Superior temporal gyrus (tissue), 1 donor: ENCODE results near the gene LORICRIN.
A peak's percentile ranks its signal among the peaks of the same experiment; 100 is the strongest.
"Not testable (repeated sequence)": the region's sequence is repeated elsewhere in the genome, so short reads cannot be mapped to it uniquely, and the experiment has no call there.

Experiments used
- DNase-seq: peaks from one replicate; pipeline ENCODE4 v3.0.0-alpha.2; 2016; ENCODE audit errors: extremely low spot score

The LORICRIN gene, protein sequence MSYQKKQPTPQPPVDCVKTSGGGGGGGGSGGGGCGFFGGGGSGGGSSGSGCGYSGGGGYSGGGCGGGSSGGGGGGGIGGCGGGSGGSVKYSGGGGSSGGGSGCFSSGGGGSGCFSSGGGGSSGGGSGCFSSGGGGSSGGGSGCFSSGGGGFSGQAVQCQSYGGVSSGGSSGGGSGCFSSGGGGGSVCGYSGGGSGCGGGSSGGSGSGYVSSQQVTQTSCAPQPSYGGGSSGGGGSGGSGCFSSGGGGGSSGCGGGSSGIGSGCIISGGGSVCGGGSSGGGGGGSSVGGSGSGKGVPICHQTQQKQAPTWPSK

DNA sequence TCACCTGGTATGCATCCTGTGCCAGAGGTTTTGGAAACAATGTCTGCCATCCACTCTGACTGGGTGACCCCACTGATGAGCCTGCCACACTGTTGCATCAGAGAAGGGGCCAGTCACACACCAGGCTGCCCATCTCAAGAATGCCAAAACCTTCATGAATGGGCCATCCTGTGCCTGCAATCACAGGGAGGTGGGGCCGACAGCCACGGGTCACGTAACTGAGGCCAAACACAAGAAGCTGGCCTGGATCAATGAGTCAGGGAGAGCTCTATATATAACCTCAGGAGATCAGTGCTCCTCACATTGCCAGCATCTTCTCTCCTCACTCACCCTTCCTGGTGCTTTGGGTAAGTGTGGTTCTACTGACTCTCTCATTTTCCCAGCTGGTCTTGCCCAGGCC is at the start of gene LORICRIN:
Gene LORICRIN, plus strand, starts transcription at position 301 of the 400 bp plus-strand sequence. CDS start 1,263 bp downstream, outside the sequence.
- DNase-seq: no peak

DNA sequence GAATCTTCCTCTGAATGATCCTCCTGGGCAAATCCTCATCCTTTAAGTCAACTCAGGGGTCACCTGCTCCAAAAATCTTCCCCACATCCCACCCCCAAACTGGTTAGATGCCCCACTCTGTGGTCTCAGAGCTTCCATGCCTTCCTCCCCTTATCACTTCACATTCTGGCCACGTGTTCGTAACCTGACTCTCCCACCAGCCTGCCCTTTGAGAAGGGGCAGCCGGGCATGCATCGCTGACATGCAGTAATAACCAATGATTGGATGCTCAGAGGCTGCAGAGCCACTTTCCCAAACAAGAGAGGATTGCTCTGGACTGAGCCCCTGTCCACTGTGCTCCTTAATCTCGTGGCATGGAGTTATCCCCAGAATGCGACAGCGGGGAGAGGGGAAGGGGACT is 49.3 kb upstream of the LORICRIN start:
- DNase-seq: no peak

DNA sequence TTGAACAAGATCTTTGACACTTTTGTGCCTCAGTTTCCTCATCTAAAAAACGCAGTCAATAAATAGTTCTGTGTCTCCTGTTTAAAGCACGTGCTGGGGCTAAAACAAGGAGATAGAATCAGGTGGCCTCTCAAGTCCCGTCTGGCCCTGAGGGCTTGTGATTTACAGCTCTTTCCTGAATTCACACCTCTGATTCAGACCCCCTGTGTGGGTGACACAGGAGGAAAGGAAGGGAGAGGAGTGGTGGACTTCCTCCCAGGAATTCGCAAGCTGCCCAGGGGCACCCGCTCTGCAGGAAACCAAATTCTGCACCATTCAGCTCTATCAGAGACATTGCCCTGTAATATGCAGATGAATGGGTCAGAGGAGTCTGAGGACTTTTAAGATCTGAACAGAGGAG is 47.3 kb upstream of the LORICRIN start:
- no peak for DNase-seq

DNA sequence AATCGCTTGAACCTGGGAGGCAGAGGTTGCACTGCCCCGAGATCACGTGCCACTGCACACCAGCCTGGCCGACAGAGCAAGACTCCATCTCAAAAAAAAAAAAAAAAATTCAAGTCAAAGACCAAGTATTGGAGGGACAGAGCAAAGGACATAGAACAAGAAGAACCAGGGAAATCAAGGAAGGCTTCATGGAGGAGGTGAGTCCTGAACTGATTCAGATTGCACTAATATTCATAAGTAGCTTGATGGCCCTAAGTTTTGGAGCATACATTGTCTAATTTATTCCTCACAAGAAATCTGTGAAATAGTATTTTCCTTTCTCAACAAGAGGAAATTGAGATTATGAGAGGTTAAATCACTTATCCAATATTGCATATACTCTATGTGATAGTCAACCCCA is 46.0 kb upstream of the LORICRIN start:
- no peak for DNase-seq

DNA sequence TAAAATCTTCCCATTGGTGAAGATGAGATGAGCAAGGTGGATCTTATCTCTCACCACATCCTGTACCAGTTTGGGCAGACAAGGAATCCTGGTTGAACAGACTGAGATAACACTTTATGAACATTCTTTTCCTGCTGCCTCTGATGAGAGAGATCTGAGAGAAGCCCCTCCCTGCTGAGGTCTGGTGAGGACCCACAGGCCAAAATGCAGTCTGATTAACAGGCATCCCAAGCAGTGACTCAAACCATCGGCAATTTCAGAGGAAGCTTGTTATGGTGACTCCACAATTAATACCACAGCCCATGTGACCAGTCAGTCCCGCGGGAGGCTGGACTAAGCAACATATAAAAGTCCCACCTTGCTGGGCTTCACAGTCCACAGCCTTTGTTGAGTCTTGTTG is 42.3 kb upstream of the LORICRIN start, which contains the start of gene PRR9:
Gene PRR9, plus strand, starts transcription at position 373 of the 400 bp plus-strand sequence. CDS start 561 bp downstream, outside the sequence.
- no peak for DNase-seq

DNA sequence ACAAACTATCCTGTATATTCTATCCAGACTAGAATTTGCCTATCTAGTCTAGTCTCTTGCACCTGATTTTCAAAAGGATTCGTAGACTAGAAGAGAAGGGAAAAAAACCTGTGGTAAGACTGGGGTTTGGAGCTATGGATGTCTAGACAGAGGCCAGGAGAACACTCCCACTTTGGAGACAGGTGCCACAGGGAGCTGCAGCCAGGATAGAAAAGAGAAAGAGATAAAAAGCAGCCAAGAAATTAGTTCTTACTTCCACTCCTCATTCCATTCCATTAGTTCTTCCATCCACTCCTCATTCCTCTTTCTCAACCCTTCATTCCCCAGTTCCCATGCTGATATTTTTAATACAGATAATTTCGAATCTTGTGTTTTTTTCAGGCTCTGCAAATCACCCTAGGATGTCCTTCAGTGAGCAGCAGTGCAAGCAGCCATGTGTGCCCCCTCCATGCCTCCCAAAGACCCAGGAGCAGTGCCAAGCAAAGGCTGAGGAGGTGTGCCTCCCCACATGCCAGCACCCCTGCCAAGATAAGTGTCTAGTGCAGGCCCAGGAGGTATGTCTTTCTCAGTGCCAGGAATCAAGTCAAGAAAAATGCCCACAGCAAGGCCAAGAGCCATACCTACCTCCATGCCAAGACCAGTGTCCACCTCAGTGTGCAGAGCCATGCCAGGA is 41.6 kb upstream of the LORICRIN start:
- DNase-seq: no peak

DNA sequence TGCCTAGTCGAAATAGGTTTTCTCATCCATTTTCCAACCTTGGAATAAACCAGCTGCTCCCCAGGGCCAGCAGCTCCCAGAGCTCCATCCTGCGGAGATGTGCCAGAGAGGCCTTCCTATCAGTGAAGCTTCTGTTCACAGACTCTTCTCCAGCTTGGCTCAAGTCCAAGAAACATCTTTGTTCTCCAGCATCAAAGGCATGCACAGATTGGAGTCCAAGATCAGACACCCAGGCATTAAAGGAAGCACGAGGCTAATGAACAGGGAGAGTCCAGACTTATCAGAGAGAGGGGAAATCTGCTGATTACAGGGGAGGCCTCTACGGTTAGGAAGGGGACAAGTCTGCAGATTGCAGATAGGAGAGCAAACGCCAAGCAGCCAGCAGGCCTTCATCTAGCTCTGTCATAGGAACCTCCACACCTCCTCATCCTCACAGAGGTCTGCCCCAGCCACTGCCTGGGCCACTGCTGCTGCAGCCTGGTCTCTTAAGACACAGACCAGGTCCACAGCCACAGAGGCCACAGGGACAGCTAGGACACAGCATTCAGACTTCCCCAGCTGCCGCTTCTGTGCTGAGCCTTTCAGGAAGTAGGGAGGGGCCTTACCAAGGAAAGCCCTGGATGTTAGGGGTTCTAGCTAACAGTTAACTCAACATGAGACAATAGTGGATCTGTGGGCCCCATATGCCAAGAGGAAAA is 38.7 kb upstream of the LORICRIN start:
- peak; percentile 81 for DNase-seq

DNA sequence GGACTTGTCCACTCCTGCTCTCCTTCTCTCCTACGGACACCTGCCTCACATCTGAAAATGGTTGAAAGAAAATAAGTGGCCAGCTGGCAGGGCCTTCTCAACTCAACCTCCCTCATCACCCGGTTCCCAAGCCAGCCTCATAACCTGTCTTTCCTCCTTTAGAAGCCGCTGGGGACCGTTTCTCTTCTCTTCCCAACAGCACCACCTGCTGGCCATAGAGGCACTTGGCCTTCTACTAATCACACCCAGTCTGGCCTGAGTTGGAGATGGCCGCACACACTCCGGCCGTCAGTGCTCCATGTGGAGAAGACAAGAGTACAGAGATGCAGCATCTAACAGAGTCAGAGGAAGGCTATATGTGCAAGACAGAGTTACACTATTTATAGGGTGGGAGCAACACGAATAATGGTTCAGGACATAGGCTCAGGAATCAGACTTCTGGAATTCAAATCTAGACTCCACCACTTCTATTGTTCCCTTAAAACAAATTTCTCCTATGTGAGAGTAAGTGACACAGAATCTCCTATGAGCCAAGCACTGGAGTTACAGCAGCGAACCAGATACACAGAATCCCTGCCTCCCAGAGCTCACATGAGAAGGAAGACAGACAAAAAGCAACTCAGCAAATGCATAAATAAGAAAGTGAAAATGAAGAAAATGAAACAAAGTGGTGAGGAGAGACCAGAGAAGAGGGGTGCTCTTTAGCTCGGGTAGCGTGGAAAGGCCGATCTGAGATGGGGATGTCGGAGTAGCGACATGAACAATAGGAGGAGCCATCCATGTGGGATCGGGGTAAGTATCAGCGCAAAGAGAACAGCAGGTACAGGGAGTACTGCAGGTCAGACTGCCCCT is 36.2 kb upstream of the LORICRIN start:
- DNase-seq: peak; percentile 76

DNA sequence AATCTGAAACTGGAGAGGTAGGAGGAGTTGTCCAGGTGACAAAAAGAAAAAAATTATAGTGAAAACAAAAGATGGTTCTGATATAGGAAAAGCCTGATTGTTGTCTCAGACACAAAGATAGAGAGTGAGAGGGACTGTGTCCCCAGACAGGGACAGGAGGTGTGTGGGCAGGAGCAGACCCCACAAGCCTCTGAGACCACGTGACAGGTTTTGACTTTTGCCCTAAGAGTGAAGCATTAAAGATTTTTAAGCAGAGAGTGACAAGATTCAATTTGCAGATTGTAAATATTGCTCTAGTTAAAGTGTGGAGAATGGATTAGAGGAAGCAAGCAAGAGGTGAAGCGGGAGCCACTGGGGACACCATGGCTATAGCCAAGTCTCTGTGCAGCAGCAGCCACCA is 31.7 kb upstream of the LORICRIN start:
- no peak for DNase-seq

DNA sequence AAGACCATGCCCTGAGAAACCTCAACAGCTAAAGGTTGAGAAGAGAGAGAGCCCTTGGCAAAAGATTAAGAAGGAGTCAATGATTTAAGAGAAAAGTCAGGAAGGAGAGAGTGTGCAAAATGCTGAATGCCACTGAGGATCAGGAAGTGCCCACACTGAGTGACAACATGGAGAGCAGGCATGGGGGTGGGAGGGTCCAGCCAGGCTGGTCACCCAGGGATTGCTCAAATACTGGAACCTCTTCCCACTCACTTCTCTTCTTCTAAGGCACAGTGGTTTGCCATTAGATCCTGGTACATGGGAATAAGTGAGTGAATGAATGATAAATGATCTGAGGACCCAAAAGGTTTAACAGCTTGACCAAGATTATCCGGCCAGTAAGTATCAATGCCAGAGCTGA is 31.0 kb upstream of the LORICRIN start:
- no peak for DNase-seq

DNA sequence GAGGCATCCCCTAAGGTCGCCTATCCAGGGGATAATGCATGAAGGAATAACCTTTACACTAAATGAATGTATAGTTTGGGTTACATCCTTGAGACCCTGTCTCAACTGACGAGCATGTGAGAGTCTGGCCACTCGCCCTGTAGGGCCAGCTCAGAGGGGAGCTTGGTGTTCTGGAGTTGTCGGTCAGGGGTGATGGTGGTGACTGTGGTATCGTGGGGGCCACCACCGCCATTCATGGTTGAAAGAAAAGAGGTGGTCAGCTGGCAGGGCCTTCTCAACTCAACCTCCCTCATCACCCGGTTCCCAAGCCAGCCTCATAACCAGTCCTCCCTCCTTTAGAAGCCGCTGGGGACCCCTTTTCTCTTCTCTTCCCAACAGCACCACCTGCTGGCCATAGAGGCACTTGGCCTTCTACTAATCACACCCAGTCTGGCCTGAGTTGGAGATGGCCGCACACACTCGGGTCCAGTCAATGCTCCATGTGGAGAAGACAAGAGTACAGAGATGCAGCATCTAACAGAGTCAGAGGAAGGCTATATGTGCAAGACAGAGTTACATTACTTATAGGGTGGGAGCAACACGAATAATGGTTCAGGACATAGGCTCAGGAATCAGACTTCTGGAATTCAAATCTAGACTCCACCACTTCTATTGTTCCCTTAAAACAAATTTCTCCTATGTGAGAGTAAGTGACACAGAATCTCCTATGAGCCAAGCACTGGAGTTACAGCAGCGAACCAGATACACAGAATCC is 30.2 kb upstream of the LORICRIN start:
- not testable (repeated sequence) for DNase-seq

DNA sequence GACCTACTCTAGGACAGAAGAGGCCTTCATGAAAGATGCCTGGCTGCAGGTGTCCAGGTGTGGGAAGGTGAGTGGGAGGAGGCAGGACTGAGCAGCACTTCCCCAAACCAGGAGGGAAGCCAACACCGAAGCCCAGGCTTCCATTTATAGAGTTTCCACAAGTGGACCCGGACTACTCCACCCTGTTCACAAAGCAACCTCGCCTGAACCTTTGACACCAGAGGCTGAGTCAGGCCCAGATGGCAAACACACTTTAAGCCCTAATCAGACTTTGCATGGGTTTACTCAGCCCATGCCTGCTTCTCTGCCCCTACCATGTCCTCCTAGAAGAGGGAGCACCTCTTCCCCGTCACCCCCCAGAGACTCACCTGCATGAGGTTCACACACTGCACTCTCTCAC is 28.1 kb upstream of the LORICRIN start:
- no peak for DNase-seq

DNA sequence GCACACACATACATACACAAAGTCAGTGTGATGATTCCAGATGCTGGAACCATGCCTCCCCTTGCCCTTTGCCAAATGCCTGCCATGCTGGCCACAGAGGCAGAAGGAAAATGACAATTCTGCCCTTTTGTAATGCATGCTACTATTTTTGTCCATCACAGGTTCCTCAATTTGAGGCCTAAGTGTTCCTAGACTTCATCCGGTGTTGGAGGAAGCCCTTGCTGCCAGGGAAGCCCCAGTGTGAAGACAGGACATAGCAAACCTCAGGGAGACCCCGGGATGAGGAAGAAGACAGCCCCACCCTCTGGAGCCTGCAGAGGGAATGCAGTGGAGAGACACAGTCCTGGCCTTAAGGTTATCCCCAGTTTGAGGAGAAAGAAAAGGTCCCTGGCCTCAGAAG is 27.7 kb upstream of the LORICRIN start:
- no peak for DNase-seq

DNA sequence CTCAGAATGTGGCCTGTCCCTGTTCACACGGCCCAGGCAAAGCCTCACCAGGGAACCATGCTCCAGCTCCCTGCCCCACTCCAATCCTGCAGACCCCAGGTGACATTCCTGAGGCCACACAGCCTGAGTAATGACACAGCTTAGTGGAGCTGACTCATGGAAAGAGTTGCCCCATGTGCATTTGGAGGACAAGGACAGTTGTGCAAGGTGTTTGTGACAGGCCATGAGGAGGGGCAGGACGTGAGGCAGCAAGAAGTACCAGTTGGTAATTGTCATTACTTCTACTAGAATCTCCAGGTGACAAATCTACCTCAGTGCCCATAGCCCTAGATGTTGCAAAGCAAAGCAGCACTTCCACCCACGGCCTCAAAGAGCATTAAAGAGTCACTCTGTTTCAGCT is 26.9 kb upstream of the LORICRIN start:
- no peak for DNase-seq

DNA sequence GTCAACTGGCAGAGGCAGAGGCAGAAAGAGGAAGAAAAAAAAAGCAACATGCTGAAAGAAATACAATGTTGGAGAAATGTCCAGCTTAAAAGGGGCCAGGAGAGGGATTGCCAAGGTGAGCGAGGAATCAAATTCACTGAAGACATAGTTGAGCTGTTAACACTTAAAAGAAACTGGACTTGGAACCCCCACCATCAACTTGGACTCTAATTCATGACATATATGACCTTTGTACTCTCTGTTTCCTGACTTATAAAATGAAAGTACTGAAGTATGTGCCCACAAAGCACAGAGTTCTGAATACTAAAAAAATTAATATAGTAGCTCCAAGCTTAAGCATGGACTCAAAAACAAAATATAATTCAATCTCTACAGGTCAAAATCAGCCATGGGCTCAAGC is 26.0 kb upstream of the LORICRIN start:
- no peak for DNase-seq

DNA sequence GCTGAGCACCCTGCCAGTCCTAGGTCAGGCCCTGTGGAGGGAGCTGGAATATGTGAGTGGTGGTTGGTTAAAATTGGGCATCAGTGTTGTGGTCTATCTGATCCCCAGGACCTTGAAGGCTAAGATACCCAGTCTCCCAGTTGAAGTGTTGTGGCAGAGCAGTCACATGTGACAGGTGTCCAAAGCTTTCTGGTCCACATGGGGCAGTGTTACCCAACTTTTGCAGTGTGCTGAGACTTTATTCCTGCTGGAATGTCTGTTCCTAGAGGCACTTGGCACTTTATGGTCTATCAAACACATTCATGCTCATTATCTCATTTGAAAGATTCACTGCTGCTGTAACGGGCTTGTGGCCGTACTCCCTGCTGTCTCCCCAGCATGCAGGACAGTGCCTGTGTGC is 21.0 kb upstream of the LORICRIN start:
- no peak for DNase-seq

DNA sequence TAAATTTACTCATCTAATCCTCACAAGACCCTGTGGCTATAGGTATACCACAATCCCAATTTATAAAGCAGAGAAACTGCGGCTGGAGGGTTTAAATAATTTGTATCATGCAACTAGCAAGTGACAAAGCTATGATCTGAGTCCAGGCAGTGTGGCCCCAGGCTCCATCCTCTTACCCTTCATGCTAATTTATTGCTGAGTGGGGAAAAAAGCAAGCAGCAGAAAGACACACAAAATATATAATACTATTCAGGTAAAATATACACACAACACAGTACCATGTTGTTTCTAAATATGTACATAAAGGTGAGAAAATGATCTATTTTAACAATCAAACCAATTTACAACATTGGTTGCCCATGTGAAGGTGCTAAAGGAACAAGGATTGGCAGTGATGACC is 17.3 kb upstream of the LORICRIN start:
- DNase-seq: no peak

DNA sequence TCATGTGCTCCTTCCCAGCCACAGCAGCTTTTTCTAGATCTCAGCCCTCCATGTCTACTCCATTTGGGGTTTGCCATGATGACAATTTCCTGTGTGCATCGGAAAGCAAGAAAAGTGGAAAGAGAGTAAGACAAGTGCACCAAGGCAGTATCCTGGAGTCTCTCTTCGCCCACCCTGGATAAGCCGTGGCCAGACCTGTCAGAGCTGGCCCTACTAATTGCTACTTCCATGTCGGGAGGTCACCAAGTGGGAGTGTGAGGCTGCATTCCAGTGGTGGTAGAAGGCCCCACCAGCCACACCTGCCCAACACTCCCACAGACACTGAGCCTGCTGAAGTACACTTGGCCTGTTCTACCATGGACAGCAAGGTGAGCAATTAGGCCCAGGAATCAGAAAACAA is 14.0 kb upstream of the LORICRIN start:
- DNase-seq: no peak

DNA sequence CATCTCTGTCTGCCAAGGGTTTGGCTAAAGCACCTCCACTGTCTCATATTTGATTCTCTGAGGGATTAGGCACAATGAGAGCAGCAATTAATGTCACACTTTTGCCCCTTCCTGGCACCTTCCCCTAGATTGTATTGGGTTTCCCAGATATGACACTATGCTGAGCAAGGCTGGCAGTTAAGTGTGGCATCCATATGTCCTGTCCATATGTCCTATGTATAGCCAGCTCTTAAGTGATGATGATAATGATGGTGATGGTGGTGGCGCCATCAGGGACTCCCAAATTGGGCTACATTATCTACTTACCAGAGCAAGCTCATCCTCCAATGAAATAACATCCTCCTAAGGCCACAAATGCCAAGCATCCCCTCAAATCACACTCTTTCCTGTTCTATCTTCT is 13.5 kb upstream of the LORICRIN start:
- no peak for DNase-seq

DNA sequence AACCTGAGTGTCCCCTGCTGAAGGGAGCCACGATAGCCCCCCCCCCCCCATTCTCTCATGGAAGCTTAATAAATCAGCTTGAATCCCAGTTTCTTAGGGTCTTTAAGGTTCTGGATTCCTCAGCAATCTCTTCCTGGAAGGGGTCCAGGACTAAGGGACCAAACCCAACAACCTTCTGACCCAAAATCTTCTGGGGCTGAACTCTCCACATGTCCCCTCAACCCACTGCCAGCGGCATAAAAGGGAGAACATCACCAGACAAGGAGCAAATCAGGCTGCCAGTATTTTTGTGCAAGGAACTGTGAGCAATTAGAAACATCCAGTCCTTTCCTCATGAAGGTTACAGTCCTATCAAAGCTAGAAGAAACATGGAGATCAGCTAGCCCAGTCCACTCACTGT is 12.7 kb upstream of the LORICRIN start:
- no peak for DNase-seq
